NCI-H1092 (cell line): ENCODE measurements around the gene CPEB3.
"Not testable (repeated sequence)": the region's sequence is repeated elsewhere in the genome, so short reads cannot be mapped to it uniquely, and the experiment has no call there.

Experiments
- DNase-seq: peaks from one replicate; lab custom pipeline; 2025; lab: John Stamatoyannopoulos, UW

Gene CPEB3

DNA sequence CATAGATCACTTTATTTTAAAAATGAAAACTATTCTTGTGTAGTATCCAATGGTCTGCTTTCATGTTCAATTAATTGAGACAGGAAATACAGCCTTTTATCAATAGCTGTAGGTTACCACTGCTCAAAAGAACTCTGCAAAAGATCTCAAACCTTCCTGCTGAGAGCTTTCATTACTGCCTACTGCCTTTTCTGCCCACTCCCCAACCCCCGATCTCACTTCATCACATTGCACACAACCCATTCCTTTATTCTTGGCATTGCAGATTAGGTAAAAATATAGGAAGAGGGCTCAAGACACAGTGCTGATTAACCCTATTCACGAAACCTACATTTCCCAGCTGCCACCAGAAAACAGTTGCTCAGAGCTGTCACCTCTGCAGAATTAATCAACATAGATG, 195.9 kb downstream of the CPEB3 start:
- DNase-seq = no peak

DNA sequence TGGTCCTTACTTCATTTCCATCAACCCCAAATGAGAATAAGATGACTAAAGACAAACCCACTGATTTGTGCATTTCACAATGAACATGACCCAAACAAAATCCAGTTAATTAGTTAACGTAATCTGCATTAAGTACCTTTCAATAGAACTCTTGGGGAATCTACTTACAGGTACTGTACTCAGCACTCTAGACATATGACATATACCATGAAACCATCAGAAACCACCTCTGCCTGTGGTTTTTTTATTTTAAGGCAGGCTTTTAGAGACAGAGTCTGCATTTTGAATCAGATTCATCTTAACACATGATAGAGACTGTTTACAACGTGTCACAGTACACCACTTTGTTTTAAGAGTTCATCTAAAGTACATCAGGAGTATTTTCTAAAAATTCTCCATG, 198.9 kb downstream of the CPEB3 start:
- no peak for DNase-seq

DNA sequence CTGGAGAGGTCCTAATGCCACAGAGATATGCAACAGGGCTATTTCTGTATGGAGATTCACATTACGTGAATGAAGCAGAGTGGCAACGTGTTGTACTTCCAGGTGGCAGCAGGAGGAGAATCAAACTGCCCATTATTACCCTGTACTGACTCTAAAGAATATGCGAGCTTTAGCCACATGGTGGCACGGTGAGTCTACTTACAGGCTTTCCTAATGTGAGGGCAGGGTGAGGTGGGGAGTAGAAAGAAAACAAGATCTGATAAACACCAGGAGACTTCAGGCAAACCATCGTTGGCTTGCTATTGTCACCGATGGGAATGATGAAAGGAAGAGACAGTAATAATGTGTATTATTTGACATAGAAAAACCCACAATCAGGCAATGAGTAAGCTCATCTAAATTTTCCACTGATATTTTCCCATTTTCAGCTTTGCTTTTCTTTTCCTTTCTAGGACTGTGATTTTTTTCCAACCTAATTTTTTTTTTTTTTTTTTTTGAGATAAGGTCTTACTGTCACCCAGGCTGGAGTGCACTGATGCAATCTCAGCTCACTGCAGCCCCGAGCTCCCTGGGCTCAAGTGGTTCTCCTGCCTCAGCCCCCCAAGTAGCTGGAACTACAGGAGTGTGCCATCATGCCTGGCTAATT, 203.0 kb downstream of the CPEB3 start:
- DNase-seq = peak; percentile 55

DNA sequence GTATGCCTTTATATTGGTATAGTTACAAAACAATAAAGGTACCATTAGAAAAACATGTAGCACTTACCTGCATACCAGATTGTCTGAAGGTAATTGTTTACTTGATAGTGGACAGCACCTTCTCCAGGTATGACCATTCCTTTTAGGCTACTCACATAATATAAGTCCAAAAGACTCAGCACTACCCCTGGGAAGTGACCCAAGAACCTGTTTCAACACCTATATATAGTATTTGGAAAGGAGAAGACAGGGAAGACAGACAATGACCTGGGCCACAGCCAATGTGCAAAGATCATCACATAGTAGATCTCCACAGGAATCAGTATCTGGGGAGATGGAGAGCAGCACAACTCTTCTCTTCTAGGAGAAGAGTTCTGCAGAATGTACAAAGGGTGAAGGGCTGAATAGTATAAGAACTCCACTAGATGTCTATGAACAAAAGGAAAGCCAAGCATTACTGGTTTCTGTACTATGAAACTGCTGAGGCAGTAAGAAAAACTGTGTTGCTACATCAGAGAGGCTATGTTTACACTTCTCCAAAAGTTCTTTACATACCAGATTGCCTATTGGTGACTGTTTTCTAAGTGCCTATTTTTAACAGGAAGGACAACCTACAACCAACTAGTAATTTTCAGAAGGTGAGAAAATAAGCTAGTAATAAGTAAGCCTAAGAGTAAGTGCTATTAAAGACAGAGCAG, 208.1 kb downstream of the CPEB3 start:
- DNase-seq = no peak

DNA sequence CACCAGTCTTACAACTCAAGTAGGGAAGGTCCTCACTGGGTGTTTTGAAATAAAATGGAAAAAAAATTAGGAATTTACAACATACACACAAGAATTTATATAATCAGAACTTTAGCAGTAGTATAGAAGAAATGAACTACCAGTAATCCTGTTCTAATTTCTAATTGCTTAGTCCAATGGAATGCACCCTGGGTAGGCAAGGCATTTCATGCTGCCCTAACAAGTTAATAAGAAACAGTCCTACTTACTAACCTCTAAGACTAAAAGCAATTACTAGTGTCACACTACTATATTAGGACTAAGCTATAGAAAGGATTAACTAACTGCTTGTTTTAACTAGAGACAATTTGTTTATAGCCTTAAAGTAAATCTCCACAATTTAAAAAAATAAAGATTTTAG, 209.2 kb downstream of the CPEB3 start:
- no peak for DNase-seq

DNA sequence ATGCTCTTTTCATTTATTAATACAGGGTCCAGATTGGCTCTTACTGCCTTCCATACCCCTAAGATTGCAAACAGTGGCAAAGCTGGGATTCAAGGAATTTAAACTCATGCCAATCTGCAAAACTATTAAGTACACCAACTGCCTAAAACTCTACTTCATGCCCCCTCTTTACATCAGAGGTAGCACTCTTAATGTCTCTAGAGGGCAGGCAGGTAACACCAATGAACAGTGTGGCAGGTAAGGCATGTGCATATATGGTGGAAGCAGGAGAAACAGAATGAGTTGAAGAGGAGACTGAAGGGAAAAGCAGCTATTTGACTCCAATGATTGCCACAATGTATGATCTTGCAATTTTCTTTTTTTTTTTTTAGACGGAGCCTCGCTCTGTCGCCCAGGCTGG, 210.6 kb downstream of the CPEB3 start:
- no peak for DNase-seq

DNA sequence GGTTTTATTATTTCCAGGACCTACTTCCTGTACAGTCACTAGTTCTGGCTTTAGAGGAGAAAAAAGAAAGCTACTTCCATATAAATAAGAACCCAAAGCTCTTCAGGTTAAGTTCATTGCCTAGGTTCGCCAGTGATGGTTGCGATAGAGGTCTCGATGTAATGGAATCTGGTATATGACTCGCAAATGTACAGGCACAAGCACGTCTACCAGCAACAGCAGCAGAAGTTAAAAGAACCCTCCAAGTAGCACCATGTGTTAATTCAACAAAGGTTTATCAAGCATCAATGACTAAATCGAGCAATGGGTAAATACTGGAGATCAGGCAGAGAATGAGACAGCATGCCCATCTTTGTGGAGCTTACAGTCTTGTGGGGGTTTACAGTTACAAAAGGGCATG, 211.9 kb downstream of the CPEB3 start:
- DNase-seq = no peak

DNA sequence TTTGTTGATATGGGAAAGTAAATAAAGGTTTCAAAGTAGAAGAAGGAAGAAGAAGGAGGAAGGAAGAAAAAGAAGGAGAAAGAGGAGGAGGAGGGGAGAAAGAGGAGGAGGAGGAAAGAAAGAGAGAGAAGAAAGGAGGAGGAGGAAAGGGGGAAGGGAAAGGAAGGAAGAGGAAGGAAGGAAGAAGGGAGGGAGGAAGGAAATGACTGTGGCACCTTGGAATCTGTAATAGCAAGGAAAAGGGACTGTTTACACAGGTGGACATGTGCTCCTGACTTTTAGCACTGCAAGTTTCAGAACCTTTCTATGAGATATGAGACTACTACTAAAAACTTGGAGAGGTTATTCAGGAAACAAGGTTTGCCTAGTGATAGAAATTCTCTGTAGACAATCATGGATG, 214.2 kb downstream of the CPEB3 start:
- DNase-seq = no peak

DNA sequence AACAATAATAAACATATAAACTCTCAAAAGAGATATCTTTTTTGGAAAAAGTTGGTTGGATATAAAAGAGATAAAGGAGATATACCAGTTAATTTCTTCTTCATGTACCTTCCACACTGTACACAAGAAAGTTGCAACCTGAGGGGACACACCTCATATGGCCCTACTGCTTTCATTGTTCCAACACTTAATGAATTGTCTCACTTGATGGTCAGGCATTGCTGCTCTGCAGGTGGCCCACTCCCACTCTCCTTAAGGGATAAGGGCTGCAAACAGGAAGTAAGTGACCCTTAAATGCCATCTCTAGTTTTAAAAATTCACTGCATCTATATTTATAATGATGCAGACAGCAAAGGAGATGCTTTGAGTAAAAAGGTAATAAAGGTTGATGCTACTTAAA, 215.0 kb downstream of the CPEB3 start:
- DNase-seq = no peak

DNA sequence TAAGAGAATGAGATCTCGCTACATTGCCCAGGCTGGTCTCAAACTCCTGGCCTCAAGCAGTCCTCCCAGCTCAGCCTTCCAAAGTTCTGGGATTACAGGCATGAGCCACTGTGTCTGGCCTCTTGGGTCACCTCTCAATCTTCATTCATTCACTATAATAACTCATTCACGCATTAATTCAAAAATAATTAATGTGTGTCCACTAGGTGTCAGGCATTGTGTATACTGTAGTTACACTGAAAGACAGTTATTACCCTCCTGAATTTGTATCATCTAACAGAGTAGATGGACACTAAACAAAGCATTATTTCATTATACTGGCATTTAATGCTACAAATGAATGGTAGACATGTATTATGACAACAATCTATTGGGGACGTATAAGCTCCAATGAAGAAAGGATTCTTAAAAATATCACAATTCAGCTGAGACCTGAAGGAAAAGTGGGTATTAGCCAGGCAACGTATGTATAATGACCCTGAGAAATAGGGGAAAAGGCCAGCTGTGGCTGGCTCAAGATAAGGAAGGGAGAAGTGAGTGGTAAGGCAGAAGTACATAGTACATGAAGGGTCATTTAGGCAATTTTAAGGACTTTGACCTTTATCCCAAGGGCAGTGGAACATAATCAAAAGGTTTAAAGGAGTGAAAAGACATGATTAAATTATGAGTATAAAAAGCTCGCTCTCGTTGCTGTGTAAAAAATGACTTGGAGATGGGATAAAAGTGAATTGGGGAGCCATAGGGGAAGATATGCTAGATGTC, 216.6 kb downstream of the CPEB3 start:
- no peak for DNase-seq

DNA sequence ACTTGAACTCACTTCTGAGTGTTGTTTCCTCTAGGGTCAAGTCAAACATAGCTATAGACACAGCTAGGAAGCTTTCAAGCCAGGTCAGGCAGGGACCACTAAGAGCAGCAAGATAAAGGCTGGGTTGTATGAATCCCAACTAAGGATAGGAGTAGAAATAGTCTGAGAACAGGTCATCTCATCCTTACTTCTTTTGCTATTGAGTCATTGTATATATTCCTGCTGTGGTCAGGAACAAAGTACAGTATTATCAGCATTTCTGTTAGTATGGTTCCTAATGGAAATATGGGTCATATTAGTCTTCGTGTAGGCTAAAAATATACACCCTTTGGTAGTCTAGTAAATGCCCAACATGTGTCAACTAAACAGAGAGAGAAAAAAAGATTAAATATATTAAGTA, 222.0 kb downstream of the CPEB3 start:
- no peak for DNase-seq

DNA sequence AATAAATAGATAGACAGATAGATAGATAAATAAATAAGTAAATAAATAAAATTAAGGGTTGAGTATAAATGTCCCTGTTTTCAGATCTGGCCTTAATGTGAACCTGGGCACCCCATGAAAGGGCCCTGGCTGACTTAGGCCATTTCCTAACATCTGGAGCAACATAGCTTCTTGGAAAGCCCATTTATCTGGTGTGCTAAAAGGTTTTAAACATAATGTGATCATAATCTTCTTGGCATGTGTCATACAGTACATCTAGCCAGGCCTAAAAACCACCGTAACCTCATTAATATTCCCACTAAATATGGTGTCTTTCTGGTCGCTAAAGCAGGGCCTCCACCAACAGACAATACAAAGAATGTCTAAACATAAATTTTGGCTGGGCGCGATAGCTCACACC, 224.5 kb downstream of the CPEB3 start:
- DNase-seq = no peak

DNA sequence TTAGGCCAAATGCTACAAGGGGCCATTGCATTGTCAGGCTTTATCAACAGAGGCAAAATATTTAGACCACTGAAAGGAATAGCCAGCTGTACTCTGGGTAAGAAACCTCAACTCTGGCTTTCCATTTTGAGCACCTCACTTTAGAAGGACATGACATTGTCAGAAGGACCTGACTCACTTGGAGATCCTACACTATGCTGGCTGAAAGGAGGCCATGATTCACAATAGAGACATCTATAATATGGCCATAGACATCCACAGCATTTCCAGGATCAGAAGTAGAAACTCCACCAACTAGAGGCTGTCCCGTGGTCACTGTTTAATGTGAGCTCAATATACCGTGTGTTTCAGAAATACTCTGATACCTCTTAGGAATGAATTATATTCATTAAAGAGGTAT, 226.4 kb downstream of the CPEB3 start:
- DNase-seq = no peak

DNA sequence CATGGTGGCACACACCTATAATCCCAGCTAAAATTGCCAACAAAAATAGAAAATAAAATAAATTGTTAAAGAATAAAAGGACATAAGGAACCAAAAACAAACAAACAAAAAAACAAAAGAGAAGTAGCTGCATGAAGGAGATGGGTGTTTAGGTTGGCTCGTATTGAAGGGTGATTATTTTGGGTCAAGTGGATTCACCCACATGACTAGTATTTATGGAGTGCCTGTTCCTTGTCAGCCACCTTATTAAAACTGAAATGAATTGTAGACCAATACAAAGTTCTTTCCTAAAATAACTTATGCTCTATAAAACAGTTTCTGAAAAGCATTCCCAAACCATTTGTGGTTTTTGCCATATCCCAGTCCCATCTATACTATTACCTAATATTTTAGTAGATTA, 228.6 kb downstream of the CPEB3 start:
- DNase-seq = no peak

DNA sequence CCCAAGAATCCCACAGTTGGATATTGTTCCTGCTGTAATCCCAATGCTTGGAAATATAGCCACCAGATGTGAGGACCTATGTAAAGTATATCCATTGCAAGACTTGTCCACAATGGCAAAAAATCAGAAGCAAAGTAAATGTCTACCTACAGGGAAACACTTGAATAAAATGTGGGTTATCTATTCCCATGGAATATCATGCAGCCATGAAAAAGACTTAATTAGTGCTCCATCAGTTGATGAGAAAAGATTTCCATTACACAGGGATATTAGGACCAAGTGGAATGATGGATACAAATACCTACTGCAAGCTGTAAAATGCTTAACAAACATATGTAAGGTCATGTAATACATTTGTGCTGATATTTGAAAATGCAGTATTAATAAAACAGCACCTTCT, 236.1 kb downstream of the CPEB3 start:
- no peak for DNase-seq

DNA sequence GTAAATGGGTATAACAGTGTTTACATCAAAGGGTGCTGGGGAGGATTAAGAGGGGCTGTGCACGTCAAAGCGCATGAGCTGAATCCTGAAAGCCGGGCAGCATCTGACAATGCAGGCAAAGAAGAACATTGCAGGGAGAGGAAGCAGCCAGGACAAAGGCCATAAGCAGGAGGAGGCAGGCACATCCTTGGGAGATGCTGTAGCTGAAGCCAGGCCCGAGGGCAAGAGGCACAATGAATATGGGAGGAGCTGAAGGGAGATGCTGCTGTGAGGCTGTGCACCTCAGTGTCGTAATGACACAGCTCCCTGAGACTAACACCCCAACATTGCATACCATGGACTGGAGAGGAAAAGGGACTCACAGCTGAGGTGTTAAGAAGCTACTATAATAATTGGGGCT, 238.1 kb downstream of the CPEB3 start:
- no peak for DNase-seq

DNA sequence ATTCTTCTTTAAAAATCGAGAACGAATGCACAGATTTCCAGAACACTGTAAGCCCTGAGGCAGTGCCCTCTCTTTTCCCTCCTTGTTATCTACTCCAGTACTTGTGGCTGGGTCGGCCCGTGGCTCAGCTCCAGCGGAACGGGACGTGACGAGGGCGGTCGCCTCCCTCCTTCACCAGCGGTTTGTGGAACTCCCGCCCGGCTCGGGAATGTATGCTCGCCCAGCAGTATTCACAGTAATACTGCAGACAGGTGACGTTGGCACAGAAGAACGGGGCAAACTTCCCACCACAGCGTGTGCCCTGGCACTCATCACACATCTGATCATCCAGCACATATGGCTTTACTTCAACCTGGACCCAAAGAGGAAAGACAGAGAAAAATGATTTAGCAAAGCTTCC, 238.8 kb downstream of the CPEB3 start:
- no peak for DNase-seq

DNA sequence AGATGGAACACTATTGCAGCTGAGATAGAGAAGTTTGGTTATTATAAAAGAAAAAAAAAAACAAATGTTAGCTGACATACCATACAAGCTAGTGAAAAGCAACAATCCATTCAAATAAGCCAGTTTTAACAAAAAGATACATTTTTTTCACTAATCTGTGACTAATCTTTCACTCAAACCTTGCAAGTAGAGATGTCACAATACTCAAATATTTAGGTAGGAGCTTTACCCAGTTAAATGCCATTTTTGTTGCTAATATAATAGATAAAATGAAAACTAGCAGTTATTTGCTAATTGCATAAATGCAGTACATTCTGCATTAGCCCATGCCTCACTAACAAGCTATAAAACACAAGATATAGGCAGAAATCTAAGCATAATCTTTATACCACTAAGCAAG, 243.7 kb downstream of the CPEB3 start:
- no peak for DNase-seq

DNA sequence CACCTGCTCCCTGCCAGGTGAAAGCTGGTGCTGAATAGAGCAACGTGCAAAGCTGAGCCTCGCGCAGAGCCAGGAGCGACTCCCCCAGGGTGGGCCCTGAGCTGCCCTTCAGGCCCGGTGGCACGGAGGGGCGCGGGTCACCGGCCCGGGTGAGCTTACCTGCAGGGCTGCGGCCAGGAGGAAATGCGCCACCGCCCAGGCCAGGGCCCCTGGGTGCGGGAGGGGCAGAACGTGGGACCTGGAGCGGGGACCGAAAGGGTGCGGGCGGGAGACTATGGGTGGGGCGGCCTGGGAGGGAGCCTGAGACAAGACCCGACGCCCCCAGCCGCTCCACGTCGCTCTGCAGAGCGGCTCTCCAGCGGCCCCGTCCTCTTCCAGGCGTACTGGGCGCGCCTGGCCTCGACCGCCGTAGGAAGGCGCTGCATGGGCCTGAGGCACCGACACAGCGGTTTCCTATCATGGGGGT, 245.2 kb downstream of the CPEB3 start:
- no peak for DNase-seq

DNA sequence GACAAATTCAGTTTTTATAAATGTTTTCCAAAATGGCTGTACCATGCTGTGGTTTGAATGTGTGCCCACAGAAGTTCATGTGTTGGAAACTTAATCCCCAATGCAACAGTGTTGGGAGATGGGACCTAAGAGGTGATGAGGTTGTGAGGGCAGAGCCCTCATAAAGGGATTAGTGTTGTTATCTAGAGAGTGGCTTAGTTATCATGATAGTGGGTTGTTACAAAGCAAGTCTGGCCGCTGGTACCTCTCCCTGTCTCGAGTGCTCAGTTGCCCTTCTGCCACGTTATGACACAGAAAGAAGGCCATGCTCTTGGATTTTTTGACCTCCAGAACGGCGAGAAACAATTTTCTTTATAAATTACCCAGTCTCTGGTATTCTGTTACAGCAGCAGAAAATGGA, 248.3 kb downstream of the CPEB3 start:
- DNase-seq = no peak

DNA sequence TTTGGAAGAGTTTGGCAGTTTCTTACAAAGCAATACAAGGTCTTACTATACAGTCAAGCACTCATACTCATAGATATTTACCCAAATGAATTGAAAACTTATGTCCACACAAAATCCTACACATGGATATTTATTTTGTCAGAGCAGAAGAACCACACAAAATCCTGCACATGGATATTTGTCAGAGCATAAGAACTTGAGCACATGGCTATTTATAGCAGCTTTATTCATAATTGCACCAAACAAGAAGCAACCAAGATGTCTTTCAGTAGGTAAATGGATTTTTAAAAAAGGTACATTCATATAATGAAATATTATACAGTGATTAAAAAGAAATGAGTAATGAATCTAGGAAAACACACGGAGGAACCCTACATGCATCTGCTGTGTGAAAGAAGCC, 251.9 kb downstream of the CPEB3 start:
- no peak for DNase-seq

DNA sequence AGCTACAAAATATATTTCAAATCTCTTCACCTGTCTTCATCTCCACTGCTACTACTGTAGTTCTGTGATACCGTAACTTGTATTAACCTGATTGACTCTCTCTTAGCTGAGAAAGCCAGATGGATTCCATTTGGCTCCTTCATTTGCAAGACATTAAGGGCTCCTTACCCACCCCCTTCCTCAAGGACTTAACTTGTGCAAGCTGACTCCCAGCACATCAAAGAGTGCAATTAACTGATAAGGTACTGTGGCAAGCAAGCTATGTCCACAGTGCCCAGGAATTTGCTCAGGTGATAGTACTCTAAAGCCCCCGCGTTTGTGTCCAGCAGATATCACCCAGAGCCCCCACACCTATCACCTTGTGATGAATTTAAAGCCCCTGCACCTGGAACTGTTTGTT, 257.8 kb downstream of the CPEB3 start:
- DNase-seq = not testable (repeated sequence)

DNA sequence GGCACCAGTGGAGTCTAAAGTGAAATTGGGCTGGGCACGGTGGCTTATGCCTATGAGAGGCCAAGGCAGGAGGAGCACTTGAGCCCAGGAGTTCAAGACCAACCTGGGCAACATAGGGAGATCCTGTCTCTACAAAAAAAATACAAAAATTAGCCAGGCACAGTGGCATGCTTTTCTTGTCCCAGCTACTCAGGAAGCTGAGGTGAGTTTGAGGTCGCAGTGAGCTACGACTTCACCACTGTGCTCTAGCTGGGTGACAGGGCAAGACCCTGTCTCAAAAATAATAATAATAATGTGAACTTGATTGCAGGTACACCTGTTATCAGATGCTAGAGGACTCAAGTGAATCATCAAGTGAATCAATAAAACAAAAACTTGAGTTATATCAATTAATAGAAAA, 259.3 kb downstream of the CPEB3 start:
- DNase-seq = no peak
